GM12864 (cell line): ENCODE measurements around the gene PPCDC.

Experiments used
- DNase-seq: peaks from one replicate; pipeline ENCODE4 v3.0.0-alpha.2; 2011; ENCODE audit warnings: low read depth
- H3K4me3 ChIP-seq: 2 replicates; pipeline ENCODE4 v1.5.1; 2011; ENCODE audit warnings: mild to moderate bottlenecking, low read depth, low read length, control low read depth
- TF ChIP-seq, protein P1 (sequence below): IDR thresholded peaks from 2 replicates; pipeline ENCODE4 v1.5.1; 2011; ENCODE audit warnings: low read depth, mild to moderate bottlenecking, moderate library complexity, low read length, control low read depth, inconsistent platforms; ENCODE audit errors: missing control alignments

The PPCDC gene

DNA sequence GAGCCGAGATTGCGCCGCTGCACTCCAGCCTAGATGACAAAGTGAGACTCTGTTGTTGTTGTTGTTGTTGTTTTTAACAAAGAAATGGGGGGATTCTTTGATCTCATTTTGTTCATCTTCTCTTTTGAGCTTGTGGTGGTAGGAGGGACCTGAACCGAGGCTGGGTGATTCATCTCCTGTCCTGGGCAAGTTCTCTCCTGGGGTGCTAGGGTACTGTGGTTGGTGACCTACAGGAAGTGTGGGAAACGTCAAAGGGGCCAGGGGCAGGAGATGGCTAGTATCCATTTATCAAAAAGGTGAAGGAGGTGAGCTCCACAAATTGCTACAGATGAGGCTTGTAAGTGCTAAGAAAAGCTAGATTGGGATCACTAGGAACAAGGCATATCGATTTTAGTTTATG, 14.3 kb downstream of the PPCDC start:
- TF ChIP-seq, protein P1, sequence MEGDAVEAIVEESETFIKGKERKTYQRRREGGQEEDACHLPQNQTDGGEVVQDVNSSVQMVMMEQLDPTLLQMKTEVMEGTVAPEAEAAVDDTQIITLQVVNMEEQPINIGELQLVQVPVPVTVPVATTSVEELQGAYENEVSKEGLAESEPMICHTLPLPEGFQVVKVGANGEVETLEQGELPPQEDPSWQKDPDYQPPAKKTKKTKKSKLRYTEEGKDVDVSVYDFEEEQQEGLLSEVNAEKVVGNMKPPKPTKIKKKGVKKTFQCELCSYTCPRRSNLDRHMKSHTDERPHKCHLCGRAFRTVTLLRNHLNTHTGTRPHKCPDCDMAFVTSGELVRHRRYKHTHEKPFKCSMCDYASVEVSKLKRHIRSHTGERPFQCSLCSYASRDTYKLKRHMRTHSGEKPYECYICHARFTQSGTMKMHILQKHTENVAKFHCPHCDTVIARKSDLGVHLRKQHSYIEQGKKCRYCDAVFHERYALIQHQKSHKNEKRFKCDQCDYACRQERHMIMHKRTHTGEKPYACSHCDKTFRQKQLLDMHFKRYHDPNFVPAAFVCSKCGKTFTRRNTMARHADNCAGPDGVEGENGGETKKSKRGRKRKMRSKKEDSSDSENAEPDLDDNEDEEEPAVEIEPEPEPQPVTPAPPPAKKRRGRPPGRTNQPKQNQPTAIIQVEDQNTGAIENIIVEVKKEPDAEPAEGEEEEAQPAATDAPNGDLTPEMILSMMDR = no peak
- no peak overlapping the region for H3K4me3 ChIP-seq
- DNase-seq = no peak

- H3K4me3 ChIP-seq = no peak overlapping the region
- TF ChIP-seq, protein P1 = no peak
- no peak for DNase-seq
Observed at GRCh38 chr15:75038231-75038630, 14.8 kb downstream of the PPCDC start.

- peak; percentile 100 for DNase-seq
- H3K4me3 ChIP-seq = no peak overlapping the region; the same call in none of the 2 replicates
- TF ChIP-seq, protein P1 = peak; percentile 81
Observed at GRCh38 chr15:75042730-75043508, 19.5 kb downstream of the PPCDC start.

GRCh38 chr15:75043509-75044257, 20.3 kb downstream of the PPCDC start:
- peak overlapping the region; percentile 31 for H3K4me3 ChIP-seq
- TF ChIP-seq, protein P1 = peak; percentile 50
- DNase-seq = peak; percentile 85

- DNase-seq = no peak
- TF ChIP-seq, protein P1 = no peak
- peak overlapping the region; percentile 31 for H3K4me3 ChIP-seq
Observed at GRCh38 chr15:75044258-75044878, 21.0 kb downstream of the PPCDC start.

DNA sequence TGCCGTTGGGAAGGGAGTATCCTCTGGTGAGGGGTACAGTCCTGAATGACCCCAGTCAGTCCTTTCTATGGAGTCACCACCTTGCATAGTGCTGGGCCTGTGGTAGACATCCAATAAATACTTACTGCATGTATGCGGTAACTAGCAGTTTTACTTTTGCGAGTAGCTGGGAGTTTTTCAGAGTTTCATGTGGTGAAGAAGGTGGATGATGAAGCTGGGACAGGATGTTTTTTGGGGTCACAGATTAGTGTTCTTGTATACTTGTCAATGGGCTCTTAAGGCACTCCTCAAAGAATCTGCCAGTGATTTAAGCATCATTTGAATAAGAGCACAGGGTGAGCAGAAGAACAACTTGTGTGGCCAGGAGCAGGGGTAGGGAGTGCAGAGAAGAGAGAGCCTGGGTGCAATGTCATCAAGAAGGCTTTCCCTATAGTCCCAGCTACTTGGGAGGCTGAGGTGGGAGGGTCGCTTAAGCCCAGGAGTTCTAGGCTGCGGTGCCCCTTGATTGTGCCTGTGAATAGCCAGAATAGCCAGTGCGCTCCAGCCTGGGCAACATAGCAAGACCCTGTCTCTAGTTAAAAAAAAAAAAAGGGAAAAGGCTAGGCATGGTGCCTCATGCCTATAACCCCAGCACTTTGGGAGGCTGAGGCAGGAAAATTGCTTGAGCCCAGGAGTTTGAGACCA, 22.1 kb downstream of the PPCDC start:
- TF ChIP-seq, protein P1 = no peak
- DNase-seq = peak; percentile 73
- no peak overlapping the region for H3K4me3 ChIP-seq
